ENCODE measurements around the gene LRMDA.

GRCh38 chr10:75508814-75509306 is 77.4 kb downstream of the LRMDA start:
- TF ChIP-seq, protein P1, sequence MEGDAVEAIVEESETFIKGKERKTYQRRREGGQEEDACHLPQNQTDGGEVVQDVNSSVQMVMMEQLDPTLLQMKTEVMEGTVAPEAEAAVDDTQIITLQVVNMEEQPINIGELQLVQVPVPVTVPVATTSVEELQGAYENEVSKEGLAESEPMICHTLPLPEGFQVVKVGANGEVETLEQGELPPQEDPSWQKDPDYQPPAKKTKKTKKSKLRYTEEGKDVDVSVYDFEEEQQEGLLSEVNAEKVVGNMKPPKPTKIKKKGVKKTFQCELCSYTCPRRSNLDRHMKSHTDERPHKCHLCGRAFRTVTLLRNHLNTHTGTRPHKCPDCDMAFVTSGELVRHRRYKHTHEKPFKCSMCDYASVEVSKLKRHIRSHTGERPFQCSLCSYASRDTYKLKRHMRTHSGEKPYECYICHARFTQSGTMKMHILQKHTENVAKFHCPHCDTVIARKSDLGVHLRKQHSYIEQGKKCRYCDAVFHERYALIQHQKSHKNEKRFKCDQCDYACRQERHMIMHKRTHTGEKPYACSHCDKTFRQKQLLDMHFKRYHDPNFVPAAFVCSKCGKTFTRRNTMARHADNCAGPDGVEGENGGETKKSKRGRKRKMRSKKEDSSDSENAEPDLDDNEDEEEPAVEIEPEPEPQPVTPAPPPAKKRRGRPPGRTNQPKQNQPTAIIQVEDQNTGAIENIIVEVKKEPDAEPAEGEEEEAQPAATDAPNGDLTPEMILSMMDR (IDR thresholded peaks at IDR 0.05): no peak
- no peak for TF ChIP-seq POLR2A (IDR thresholded peaks at IDR 0.05)
- TF ChIP-seq POLR2AphosphoS5 (IDR thresholded peaks at IDR 0.05): no peak
